SK-N-MC (cell line): ENCODE results near the gene NUDT3.

Experiments used
- EZH2 ChIP-seq: fragments of 200-600 bp; sonication (generic); IDR thresholded peaks from one replicate; pipeline ENCODE4 v1.6.1; 2017; ENCODE audit warnings: antibody characterized with exemption
- FOXP2 ChIP-seq: optimal IDR thresholded peaks from 2 replicates; pipeline ENCODE3; 2011; ENCODE audit warnings: mild to moderate bottlenecking, moderate library complexity; ENCODE audit not compliant: insufficient read depth; ENCODE audit errors: extremely low read length, control extremely low read depth
- POLR2AphosphoS5 ChIP-seq: IDR thresholded peaks from 2 replicates; pipeline ENCODE4 v1.6.1; 2012; ENCODE audit warnings: mild to moderate bottlenecking, low read depth, low read length, borderline replicate concordance

GRCh38 chr6:34333858-34334257 lies 58.6 kb downstream of the NUDT3 start:
- TF ChIP-seq POLR2AphosphoS5 = no peak
- TF ChIP-seq EZH2 = no peak
- TF ChIP-seq FOXP2 = no peak
